DND-41 (cell line): ENCODE data around the gene CHADL.

Source experiments
- ATAC-seq: fragments of 200-7000 bp; cut with Tn5 transposase; 3 replicates; pipeline ENCODE4 v1.9.1; 2021; ENCODE audit warnings: low read depth; ENCODE audit not compliant: insufficient read depth
- DNase-seq: peaks from one replicate; pipeline ENCODE4 v3.0.0-alpha.2; 2020
- H2AFZ ChIP-seq: 2 replicates; pipeline ENCODE4 v1.6.0; 2012; ENCODE audit warnings: low read depth, low read length
- H3K27ac ChIP-seq: 2 replicates; pipeline ENCODE4 v1.5.1; 2012; ENCODE audit warnings: low read length, inconsistent platforms
- H3K27me3 ChIP-seq: fragments of 200-600 bp; sonication (generic); 2 replicates; pipeline ENCODE4 v1.6.0; 2012; ENCODE audit warnings: low read length, mild to moderate bottlenecking, inconsistent platforms; ENCODE audit not compliant: insufficient read depth, poor library complexity
- H3K36me3 ChIP-seq: 2 replicates; pipeline ENCODE4 v1.5.1; 2012; ENCODE audit warnings: low read length, inconsistent platforms; ENCODE audit not compliant: insufficient read depth
- H3K4me1 ChIP-seq: 2 replicates; pipeline ENCODE4 v1.5.1; 2012; ENCODE audit warnings: mild to moderate bottlenecking, low read length; ENCODE audit not compliant: insufficient read depth
- H3K4me2 ChIP-seq: 2 replicates; pipeline ENCODE4 v1.6.0; 2012; ENCODE audit warnings: mild to moderate bottlenecking, moderate library complexity, low read length, inconsistent platforms; ENCODE audit not compliant: insufficient read depth
- H3K4me3 ChIP-seq, 2 experiments: fragments of 200-600 bp in 1 of 2; shearing (Covaris generic) in 1 of 2; 2 replicates each; pipeline ENCODE4 v1.5.1; 2012 to 2016; ENCODE audit warnings: inconsistent platforms in 2 of 2, low read length in 2 of 2, mild to moderate bottlenecking in 2 of 2, low read depth in 1 of 2, moderate library complexity in 1 of 2
- H3K79me2 ChIP-seq: 2 replicates; pipeline ENCODE4 v1.6.0; 2012; ENCODE audit warnings: low read length, inconsistent platforms; ENCODE audit not compliant: insufficient read depth
- H3K9ac ChIP-seq: 2 replicates; pipeline ENCODE4 v1.6.0; 2012; ENCODE audit warnings: low read depth, mild to moderate bottlenecking, inconsistent platforms, low read length, moderate library complexity
- H3K9me3 ChIP-seq: 2 replicates; pipeline ENCODE4 v1.5.1; 2012; ENCODE audit warnings: low read length, moderate library complexity, mild to moderate bottlenecking, inconsistent platforms; ENCODE audit not compliant: insufficient read depth, severe bottlenecking
- H4K20me1 ChIP-seq: 2 replicates; pipeline ENCODE4 v1.6.0; 2012; ENCODE audit warnings: low read length; ENCODE audit not compliant: insufficient read depth
- CTCF ChIP-seq: IDR thresholded peaks from 2 replicates; pipeline ENCODE4 v1.5.1; 2012; ENCODE audit warnings: borderline replicate concordance, low read length, moderate library complexity, mild to moderate bottlenecking; ENCODE audit not compliant: poor library complexity, severe bottlenecking; ENCODE audit errors: extremely low read depth
- EZH2 ChIP-seq: IDR thresholded peaks from 3 replicates; pipeline ENCODE4 v1.6.1; 2012; ENCODE audit warnings: borderline replicate concordance, low read depth, mild to moderate bottlenecking, moderate library complexity, low read length, inconsistent platforms; ENCODE audit not compliant: severe bottlenecking

CHADL gene

GRCh38 chr22:41204066-41204465 lies 36.7 kb downstream of the CHADL start:
- no peak overlapping the region for H3K4me2 ChIP-seq
- H3K27me3 ChIP-seq = no peaks in the 10 kb centered on the region
- H3K9me3 ChIP-seq = no peaks in the 10 kb centered on the region
- H3K27ac ChIP-seq = no peak overlapping the region
- no peak for TF ChIP-seq EZH2
- TF ChIP-seq CTCF = no peak
- 0 out of 2 replicates have a peak, but pooled peaks cover 4% of the 10 kb centered on the region for H3K36me3 ChIP-seq
- no peak for ATAC-seq
- H3K9ac ChIP-seq = no peak overlapping the region
- H4K20me1 ChIP-seq = no peaks in the 10 kb centered on the region
- H3K79me2 ChIP-seq = peaks cover 34% of the 10 kb centered on the region
- H2AFZ ChIP-seq = peak overlapping the region; percentile 67
- no peak for DNase-seq
- H3K4me1 ChIP-seq = peaks cover 21% of the 10 kb centered on the region
- no peak overlapping the region for H3K4me3 ChIP-seq

GRCh38 chr22:41203118-41203517 lies 37.6 kb downstream of the CHADL start:
- H3K4me3 ChIP-seq = no peak overlapping the region
- no peaks in the 10 kb centered on the region for H3K9me3 ChIP-seq
- no peak overlapping the region for H3K9ac ChIP-seq
- peaks cover 28% of the 10 kb centered on the region for H3K79me2 ChIP-seq
- H4K20me1 ChIP-seq = no peaks in the 10 kb centered on the region
- H3K4me2 ChIP-seq = no peak overlapping the region
- H3K36me3 ChIP-seq = no peaks in the 10 kb centered on the region
- H3K4me1 ChIP-seq = peaks cover 27% of the 10 kb centered on the region
- DNase-seq (no peak), ATAC-seq (no peak)
- no peak overlapping the region for H2AFZ ChIP-seq
- no peak overlapping the region for H3K27ac ChIP-seq
- TF ChIP-seq EZH2 (no peak), CTCF (no peak)
- H3K27me3 ChIP-seq = no peaks in the 10 kb centered on the region

- no peak for ATAC-seq
- Histone ChIP-seq H4K20me1 (no peaks in the 10 kb centered on the region), H3K9ac (no peak overlapping the region), H3K4me3 (no peak overlapping the region), H3K4me1 (peaks cover 32% of the 10 kb centered on the region), H3K4me2 (no peak overlapping the region), H3K27me3 (no peaks in the 10 kb centered on the region), H3K36me3 (no peaks in the 10 kb centered on the region), H3K9me3 (no peaks in the 10 kb centered on the region), H3K79me2 (peaks cover 10% of the 10 kb centered on the region), H2AFZ (no peak overlapping the region), H3K27ac (no peak overlapping the region)
- DNase-seq = no peak
- no peak for TF ChIP-seq CTCF
- TF ChIP-seq EZH2 = no peak
These were observed 39.6 kb downstream of the CHADL start for GRCh38 chr22:41201141-41201540.
